HepG2 (cell line): ENCODE results near the gene RDH16. TPM values are rescaled to one million over a fixed set of nuclear protein-coding genes. Genes with fewer than 3 reads are reported as not detected.

Experiments used
- ATAC-seq: fragments of 200-7000 bp; cut with Tn5 transposase; 3 replicates; pipeline ENCODE4 v1.9.1; 2020; ENCODE audit warnings: mild to moderate bottlenecking, moderate library complexity
- BruUV-seq: library from RNA; stranded (reverse); fragments of 400-500 nt; replicated peaks from 2 replicates; lab custom pipeline; 2021; lab: Mats Ljungman, UMichigan
- CTCF ChIA-PET: fragments of 300-600 bp; formaldehyde crosslinking; extraction: SDS; loops from one replicate; lab custom pipeline; 2021; ENCODE audit warnings: low total read pairs, inconsistent platforms, low intra/inter-chr PET ratio; lab: Yijun Ruan, JAX
- POLR2A ChIA-PET: fragments of 350-600 bp; sonication (Branson Sonifier 250); formaldehyde crosslinking; loops from one replicate; lab custom pipeline; 2020; ENCODE audit warnings: antibody characterized with exemption, inconsistent platforms; lab: Yijun Ruan, JAX
- DNase-seq: peaks from one replicate; pipeline ENCODE4 v3.0.0-alpha.2; 2015; ENCODE audit warnings: low spot score
- FAIRE-seq: peaks from 3 replicates; lab custom pipeline; 2011; peaks lifted over from hg19 to GRCh38; lab: Jason Lieb, UNC
- H2AFZ ChIP-seq: one replicate; pipeline ENCODE4 v1.6.1; 2011; ENCODE audit warnings: low read length, inconsistent platforms
- H3K27ac ChIP-seq: fragments of 300-600 bp; 3 replicates; pipeline ENCODE4 v1.8.0; 2011; ENCODE audit warnings: mixed run types, mild to moderate bottlenecking, mixed read lengths, low read length, inconsistent platforms; ENCODE audit not compliant: insufficient read depth; ENCODE audit errors: extremely low read length
- H3K27me3 ChIP-seq, 2 experiments: fragments of 200-600 bp in 1 of 2; 2 replicates in 1 of 2; 3 replicates in 1 of 2; pipeline versions ENCODE4 v1.6.0 to v1.8.0; 2011; ENCODE audit warnings: low read length in 2 of 2, mild to moderate bottlenecking in 2 of 2, moderate library complexity in 2 of 2, inconsistent platforms in 1 of 2; ENCODE audit not compliant: insufficient read depth in 2 of 2, control insufficient read depth in 1 of 2
- H3K36me3 ChIP-seq, 2 experiments: fragments of 200-600 bp in 1 of 2; replicated peaks in 1 of 2; 2 replicates in 1 of 2; 3 replicates in 1 of 2; pipeline versions ENCODE4 v1.5.1 to v1.8.0; 2011; ENCODE audit warnings: low read length in 2 of 2, inconsistent platforms in 1 of 2; ENCODE audit not compliant: insufficient read depth in 2 of 2, control insufficient read depth in 1 of 2
- H3K4me1 ChIP-seq: 2 replicates; pipeline ENCODE4 v1.5.1; 2012; ENCODE audit warnings: low read length, inconsistent platforms; ENCODE audit not compliant: insufficient read depth
- H3K4me2 ChIP-seq: 2 replicates; pipeline ENCODE4 v1.6.0; 2011; ENCODE audit warnings: low read depth, low read length, inconsistent platforms
- H3K4me3 ChIP-seq, 3 experiments: fragments of 200-600 bp in 1 of 3; sonication (generic), shearing (Covaris generic) in 1 of 3; replicated peaks in 1 of 3; 2 replicates each; pipeline ENCODE4 v1.5.1; 2011 to 2016; ENCODE audit warnings: low read length in 3 of 3, inconsistent platforms in 2 of 3, low read depth in 2 of 3, mild to moderate bottlenecking in 2 of 3, control low read depth in 1 of 3, mixed read lengths in 1 of 3; ENCODE audit not compliant: insufficient read depth in 1 of 3
- H3K79me2 ChIP-seq: one replicate; pipeline ENCODE4 v1.6.1; 2011; ENCODE audit warnings: low read length, inconsistent platforms; ENCODE audit not compliant: insufficient read depth
- H3K9ac ChIP-seq: 2 replicates; pipeline ENCODE4 v1.6.0; 2011; ENCODE audit warnings: mild to moderate bottlenecking, low read depth, low read length, inconsistent platforms; ENCODE audit not compliant: insufficient read depth
- H3K9me3 ChIP-seq: 2 replicates; pipeline ENCODE4 v1.5.1; 2012; ENCODE audit warnings: mild to moderate bottlenecking, low read length
- H4K20me1 ChIP-seq: 2 replicates; pipeline ENCODE4 v1.6.0; 2011; ENCODE audit warnings: inconsistent platforms, mild to moderate bottlenecking, low read length, moderate library complexity; ENCODE audit not compliant: insufficient read depth
- MXI1 ChIP-seq: IDR thresholded peaks from 3 replicates; pipeline ENCODE4 v1.6.1; 2012; ENCODE audit warnings: low read depth, low read length, inconsistent platforms, borderline replicate concordance
- ZNF20 ChIP-seq: sonication (generic); formaldehyde crosslinking; IDR thresholded peaks from 2 replicates; pipeline ENCODE4 v1.4.0; 2020; ENCODE audit warnings: mild to moderate bottlenecking, moderate library complexity, missing genetic modification reagents
- WGBS: methylation state at CpG from one replicate; pipeline ENCODE4 v1.1.6; 2017; ENCODE audit warnings: low lambda C conversion rate; 5-methylcytosine and 5-hydroxymethylcytosine counted together
- in situ Hi-C: cut with HindIII; loops from 2 replicates; pipeline ENCODE4 v1.10.0; 2017; ENCODE audit warnings: low pct_unique_long_range_greater_than_20kb; ENCODE audit not compliant: extremely low pct_ligation_motif_present
- intact Hi-C: fragments of 100-400 bp; cut with micrococcal nuclease; formaldehyde crosslinking; loops from one replicate; pipeline ENCODE4 v1.10.0; 2022; ENCODE audit not compliant: unreplicated experiment
- polyA plus RNA-seq, 8 experiments: library from polyadenylated mRNA; depleted of rRNA in 3 of 8; stranded (reverse) in 7 of 8; unstranded in 1 of 8; fragments of >200 nt; fragmentation: Illumina TruSeq in 4 of 8; extraction: Trizol in 4 of 8; gene quantifications; 2 replicates each; pipeline versions ENCODE4 v1.2.1 to v1.2.3, GENCODE V29; 2011 to 2016; ENCODE audit warnings: low read depth in 4 of 8, missing spikeins in 1 of 8, mixed read lengths in 1 of 8; ENCODE audit not compliant: insufficient read depth in 1 of 8
- total RNA-seq, 5 experiments: library from RNA; depleted of rRNA; stranded (reverse); fragments of >200 nt; fragmentation: Illumina TruSeq; extraction: Trizol; gene quantifications; 2 replicates each; pipeline ENCODE4 v1.2.3, GENCODE V29; 2016; ENCODE audit warnings: low read depth in 1 of 5
- TF ChIP-seq, protein P1 (sequence below): sonication (generic); formaldehyde crosslinking; IDR thresholded peaks from 2 replicates; pipeline ENCODE4 v1.4.0; 2020; ENCODE audit warnings: mild to moderate bottlenecking, missing genetic modification reagents
- TF ChIP-seq, protein P2 (sequence below): sonication (generic); formaldehyde crosslinking; IDR thresholded peaks from 2 replicates; pipeline ENCODE4 v1.4.0; 2020; ENCODE audit warnings: missing genetic modification reagents

RDH16 gene
- total and polyA plus RNA-seq, 2 of the 13 experiments (the other 11 are each of a cell fraction or from before 2014, with no cell fraction given), result 0.05 to 0.13 TPM

DNA sequence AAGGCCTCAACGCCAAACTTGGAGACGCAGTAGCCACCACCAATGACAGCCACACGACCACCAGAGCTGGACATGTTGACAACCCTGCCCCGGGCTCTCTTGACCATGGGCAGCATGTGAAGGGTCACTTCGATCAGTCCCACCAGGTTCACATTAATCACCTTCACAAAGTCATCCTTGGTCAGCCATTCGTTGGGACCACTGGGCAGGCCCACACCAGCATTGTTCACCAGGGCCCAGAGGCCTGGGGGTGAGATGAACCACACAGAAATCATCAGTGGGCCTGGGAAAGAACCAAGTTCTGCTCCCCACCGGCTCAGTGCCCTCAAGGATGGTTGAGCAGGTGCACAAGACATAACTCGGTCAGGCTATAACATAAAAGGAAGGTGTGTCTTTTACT, 27.2 kb downstream of the RDH16 start (continued):
- TF ChIP-seq, protein P1, sequence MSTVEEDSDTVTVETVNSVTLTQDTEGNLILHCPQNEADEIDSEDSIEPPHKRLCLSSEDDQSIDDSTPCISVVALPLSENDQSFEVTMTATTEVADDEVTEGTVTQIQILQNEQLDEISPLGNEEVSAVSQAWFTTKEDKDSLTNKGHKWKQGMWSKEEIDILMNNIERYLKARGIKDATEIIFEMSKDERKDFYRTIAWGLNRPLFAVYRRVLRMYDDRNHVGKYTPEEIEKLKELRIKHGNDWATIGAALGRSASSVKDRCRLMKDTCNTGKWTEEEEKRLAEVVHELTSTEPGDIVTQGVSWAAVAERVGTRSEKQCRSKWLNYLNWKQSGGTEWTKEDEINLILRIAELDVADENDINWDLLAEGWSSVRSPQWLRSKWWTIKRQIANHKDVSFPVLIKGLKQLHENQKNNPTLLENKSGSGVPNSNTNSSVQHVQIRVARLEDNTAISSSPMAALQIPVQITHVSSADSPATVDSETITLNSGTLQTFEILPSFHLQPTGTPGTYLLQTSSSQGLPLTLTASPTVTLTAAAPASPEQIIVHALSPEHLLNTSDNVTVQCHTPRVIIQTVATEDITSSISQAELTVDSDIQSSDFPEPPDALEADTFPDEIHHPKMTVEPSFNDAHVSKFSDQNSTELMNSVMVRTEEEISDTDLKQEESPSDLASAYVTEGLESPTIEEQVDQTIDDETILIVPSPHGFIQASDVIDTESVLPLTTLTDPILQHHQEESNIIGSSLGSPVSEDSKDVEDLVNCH (CRISPR knock-in tag), result no peak

DNA sequence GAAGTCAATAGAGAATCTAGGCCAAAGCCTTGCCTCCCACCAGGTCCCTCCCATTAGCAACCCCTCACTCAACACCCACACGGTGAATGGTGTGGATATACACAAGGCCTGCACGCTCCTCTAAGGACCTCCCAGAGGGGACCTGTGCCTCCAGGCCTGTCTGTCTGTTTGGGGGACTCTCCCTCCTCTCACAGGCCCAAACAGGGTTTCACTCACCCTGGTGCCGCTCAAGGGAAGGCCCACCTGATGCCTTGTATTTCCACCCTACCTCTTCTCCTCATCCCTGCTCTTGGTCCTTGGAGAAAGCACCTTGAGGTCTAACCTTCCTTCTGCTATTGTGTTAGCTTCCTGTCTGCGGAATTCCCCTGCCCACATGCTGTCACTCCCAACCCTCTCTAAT, 27.6 kb downstream of the RDH16 start:
- in situ Hi-C loops, result no loop called here
- Histone ChIP-seq H4K20me1 (no peaks in the 10 kb centered on the region), H2AFZ (no peak overlapping the region), H3K4me3 (no peak overlapping the region), H3K79me2 (no peaks in the 10 kb centered on the region), H3K9me3 (no peaks in the 10 kb centered on the region), H3K27ac (no peak overlapping the region), H3K4me1 (peaks cover 20% of the 10 kb centered on the region), H3K36me3 (no peaks in the 10 kb centered on the region), H3K27me3 (no peaks in the 10 kb centered on the region; a peak in 2 of 5 replicates), H3K9ac (no peak overlapping the region)
- no TSS peak for BruUV-seq
- DNase-seq, result no peak
- CTCF ChIA-PET, result no interaction called here
- no peak for FAIRE-seq
- 75% methylated on average over 4 of the region's 4 CpGs for whole genome bisulfite sequencing
- no peak for ATAC-seq
- intact Hi-C loops, result no loop called here
- POLR2A ChIA-PET, result no interaction called here
- no peak for TF ChIP-seq ZNF20 (CRISPR knock-in tag)
- no peak for TF ChIP-seq MXI1
- TF ChIP-seq, protein P2, sequence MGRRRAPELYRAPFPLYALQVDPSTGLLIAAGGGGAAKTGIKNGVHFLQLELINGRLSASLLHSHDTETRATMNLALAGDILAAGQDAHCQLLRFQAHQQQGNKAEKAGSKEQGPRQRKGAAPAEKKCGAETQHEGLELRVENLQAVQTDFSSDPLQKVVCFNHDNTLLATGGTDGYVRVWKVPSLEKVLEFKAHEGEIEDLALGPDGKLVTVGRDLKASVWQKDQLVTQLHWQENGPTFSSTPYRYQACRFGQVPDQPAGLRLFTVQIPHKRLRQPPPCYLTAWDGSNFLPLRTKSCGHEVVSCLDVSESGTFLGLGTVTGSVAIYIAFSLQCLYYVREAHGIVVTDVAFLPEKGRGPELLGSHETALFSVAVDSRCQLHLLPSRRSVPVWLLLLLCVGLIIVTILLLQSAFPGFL (CRISPR knock-in tag), result no peak
- TF ChIP-seq, all 625 proteins: peak for 0
- H3K4me2 ChIP-seq, result no peak overlapping the region
